ENCODE results near the gene TSSK6. TPM values are rescaled to one million over a fixed set of nuclear protein-coding genes. Genes with fewer than 3 reads are reported as not detected.

The TSSK6 gene
- total RNA-seq, 1 donor from 2014 or later: not detected

GRCh38 chr19:19551853-19552192 is 36.5 kb upstream of the TSSK6 start:
- Histone ChIP-seq H3K27ac (no peak overlapping the region), H3K4me3 (no peak overlapping the region), H3K9me3 (no peaks in the 10 kb centered on the region), H3K4me1 (no peaks in the 10 kb centered on the region), H3K27me3 (no peaks in the 10 kb centered on the region), H3K36me3 (no peaks in the 10 kb centered on the region)
- intact Hi-C loops (cut with DNase I): no loop called here
- DNase-seq (ENCODE audit: low spot score in 2 of 2): no peak
- TF ChIP-seq, protein P1, sequence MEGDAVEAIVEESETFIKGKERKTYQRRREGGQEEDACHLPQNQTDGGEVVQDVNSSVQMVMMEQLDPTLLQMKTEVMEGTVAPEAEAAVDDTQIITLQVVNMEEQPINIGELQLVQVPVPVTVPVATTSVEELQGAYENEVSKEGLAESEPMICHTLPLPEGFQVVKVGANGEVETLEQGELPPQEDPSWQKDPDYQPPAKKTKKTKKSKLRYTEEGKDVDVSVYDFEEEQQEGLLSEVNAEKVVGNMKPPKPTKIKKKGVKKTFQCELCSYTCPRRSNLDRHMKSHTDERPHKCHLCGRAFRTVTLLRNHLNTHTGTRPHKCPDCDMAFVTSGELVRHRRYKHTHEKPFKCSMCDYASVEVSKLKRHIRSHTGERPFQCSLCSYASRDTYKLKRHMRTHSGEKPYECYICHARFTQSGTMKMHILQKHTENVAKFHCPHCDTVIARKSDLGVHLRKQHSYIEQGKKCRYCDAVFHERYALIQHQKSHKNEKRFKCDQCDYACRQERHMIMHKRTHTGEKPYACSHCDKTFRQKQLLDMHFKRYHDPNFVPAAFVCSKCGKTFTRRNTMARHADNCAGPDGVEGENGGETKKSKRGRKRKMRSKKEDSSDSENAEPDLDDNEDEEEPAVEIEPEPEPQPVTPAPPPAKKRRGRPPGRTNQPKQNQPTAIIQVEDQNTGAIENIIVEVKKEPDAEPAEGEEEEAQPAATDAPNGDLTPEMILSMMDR (IDR thresholded peaks at IDR 0.05): no peak

DNA sequence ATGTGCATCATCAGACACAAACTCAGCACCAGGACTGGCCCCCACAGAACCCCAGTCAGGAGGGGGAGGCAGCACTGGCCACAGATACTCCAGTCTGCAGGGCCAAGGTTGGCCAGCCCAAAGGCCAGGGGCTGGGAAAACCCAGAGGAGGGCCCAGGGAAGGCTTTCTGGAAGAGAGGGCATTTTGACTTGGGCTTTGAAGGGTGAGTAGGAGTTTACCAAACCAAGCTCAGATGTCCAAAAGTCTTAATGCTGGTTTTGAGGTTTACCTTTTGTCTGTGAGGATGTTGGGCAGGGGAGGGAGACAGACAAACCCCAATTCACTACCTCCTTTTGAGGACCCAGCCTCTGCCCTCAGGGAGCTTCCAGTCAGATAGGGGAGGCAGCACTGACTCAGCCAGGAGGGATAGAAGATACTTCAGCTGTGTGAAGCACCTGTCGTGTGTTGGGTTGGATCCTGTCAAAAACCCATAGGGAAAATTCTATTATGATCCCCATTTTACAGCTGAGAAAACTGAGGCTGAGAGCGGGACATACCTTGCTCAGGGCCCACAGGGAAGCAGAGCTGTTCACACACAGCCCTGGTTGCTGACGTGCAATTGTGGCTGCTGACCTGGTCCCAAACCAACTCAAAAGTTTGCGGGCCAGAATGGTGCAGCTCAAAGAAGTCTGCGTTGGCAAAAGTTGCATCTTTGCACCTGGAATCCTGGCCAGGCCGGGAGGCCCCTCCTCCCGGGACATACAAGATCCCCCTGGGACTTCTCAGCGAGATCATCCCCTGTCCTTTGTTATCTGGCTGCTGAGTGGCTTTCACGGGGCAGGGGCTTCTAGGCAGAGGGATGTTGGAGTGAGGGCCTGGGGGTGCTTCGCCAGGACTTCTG is 35.9 kb upstream of the TSSK6 start:
- Histone ChIP-seq H3K4me3 (no peak overlapping the region), H3K27me3 (no peaks in the 10 kb centered on the region), H3K27ac (no peak overlapping the region), H3K36me3 (no peaks in the 10 kb centered on the region), H3K9me3 (no peaks in the 10 kb centered on the region), H3K4me1 (no peaks in the 10 kb centered on the region)
- TF ChIP-seq, protein P1 (IDR thresholded peaks at IDR 0.05): no peak
- intact Hi-C loops (cut with DNase I): no loop called here
- DNase-seq (ENCODE audit: low spot score in 2 of 2): no peak

GRCh38 chr19:19550485-19550929 is 35.2 kb upstream of the TSSK6 start:
- no peaks in the 10 kb centered on the region for H3K9me3 ChIP-seq
- intact Hi-C loops (cut with DNase I): no loop called here
- no peak overlapping the region for H3K4me3 ChIP-seq
- no peaks in the 10 kb centered on the region for H3K36me3 ChIP-seq
- no peaks in the 10 kb centered on the region for H3K4me1 ChIP-seq
- TF ChIP-seq, protein P1 (IDR thresholded peaks at IDR 0.05): no peak
- no peak overlapping the region for H3K27ac ChIP-seq
- no peak for DNase-seq (ENCODE audit: low spot score in 2 of 2)
- H3K27me3 ChIP-seq: no peaks in the 10 kb centered on the region

- H3K9me3 ChIP-seq: no peaks in the 10 kb centered on the region
Measured at GRCh38 chr19:19549804-19550464, 34.6 kb upstream of the TSSK6 start.

DNA sequence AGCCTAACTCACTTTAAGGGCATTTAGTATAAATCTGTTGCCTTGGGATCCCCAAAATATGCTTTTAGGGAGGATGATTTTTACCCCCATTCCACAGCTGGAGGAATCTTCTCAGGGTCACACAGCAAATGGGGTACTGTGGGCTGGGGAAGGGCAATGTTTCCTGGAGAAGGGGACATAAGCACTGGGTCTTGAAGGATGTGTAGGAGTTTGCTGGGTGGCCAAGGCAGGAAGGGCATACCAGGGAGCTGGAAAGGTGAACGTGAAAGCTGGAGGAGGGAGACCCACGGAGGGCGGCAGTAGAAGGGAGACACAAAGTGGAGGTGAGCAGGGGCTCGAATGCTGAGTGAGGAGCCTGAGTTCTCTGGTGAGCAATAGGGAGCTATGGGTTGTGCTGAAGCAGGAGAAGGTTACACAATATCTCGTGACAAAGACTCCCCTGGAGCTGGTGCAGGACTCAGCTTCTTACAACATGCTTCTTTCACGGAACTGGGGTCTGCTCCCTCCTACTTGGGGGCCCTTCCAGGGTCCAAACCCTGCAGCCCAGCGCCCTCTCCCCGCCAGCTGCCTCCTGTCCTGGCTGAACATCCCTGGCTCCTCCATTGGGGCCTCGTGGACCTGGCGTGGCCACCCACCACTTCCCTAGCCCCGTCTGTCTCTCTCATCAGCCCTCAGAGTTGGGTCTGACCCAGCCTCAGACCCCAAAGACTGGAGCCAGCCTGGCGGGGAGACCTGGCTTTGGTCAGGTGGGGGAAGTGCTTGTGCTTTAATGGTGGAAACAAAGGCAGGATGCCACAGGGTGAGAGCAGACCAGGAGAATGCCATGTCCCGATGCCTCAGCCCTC is 33.8 kb upstream of the TSSK6 start:
- intact Hi-C loops (cut with DNase I): no loop called here

More at GRCh38 chr19:19549804-19550464, 34.6 kb upstream of the TSSK6 start:
- TF ChIP-seq, protein P1 (IDR thresholded peaks at IDR 0.05): no peak
- no peak for DNase-seq (ENCODE audit: low spot score in 2 of 2)
- no peaks in the 10 kb centered on the region for H3K4me1 ChIP-seq
- no peaks in the 10 kb centered on the region for H3K36me3 ChIP-seq
- intact Hi-C loops (cut with DNase I): no loop called here
- no peak overlapping the region for H3K4me3 ChIP-seq
- no peaks in the 10 kb centered on the region for H3K27me3 ChIP-seq
- H3K27ac ChIP-seq: no peak overlapping the region

More for the DNA sequence above, 33.8 kb upstream of the TSSK6 start:
- no peak overlapping the region for H3K4me3 ChIP-seq
- H3K4me1 ChIP-seq: no peaks in the 10 kb centered on the region
- H3K27ac ChIP-seq: no peak overlapping the region
- no peaks in the 10 kb centered on the region for H3K36me3 ChIP-seq
- H3K27me3 ChIP-seq: no peaks in the 10 kb centered on the region
- no peaks in the 10 kb centered on the region for H3K9me3 ChIP-seq
- no peak for DNase-seq (ENCODE audit: low spot score in 2 of 2)
- TF ChIP-seq, protein P1 (IDR thresholded peaks at IDR 0.05): no peak

Measured in ascending aorta (tissue), 2 donors.